IPS-18a (cell line): ENCODE measurements around the gene MAPK8IP1.

ENCODE experiments used
- H3K27ac ChIP-seq: one replicate; pipeline ENCODE4 v1.5.1; 2013; ENCODE audit warnings: low read length
- H3K27me3 ChIP-seq: one replicate; pipeline ENCODE4 v1.6.1; 2013; ENCODE audit warnings: mild to moderate bottlenecking, low read length; ENCODE audit not compliant: control insufficient read depth, insufficient read depth
- H3K36me3 ChIP-seq: one replicate; pipeline ENCODE4 v1.6.1; 2013; ENCODE audit warnings: low read depth, low read length; ENCODE audit not compliant: control insufficient read depth
- H3K4me1 ChIP-seq: one replicate; pipeline ENCODE4 v1.6.1; 2013; ENCODE audit warnings: low read depth, low read length; ENCODE audit not compliant: control insufficient read depth
- H3K4me3 ChIP-seq: one replicate; pipeline ENCODE4 v1.5.1; 2013; ENCODE audit warnings: low read length
- H3K9ac ChIP-seq: one replicate; pipeline ENCODE4 v1.6.1; 2013; ENCODE audit warnings: mild to moderate bottlenecking, low read length, moderate library complexity
- H3K9me3 ChIP-seq: one replicate; pipeline ENCODE4 v1.6.1; 2013; ENCODE audit warnings: low read depth, low read length; ENCODE audit not compliant: control insufficient read depth

Gene MAPK8IP1

GRCh38 chr11:45917623-45918330 lies 32.3 kb downstream of the MAPK8IP1 start, which contains the start of gene PEX16:
Gene PEX16 (minus strand): TSS chr11:45917877. CDS start chr11:45917811, 66 bp downstream.
- H3K4me3 ChIP-seq = peak within 1 kb of the TSS; percentile 96
- H3K4me1 ChIP-seq = peaks cover 26% of the 10 kb centered on the region
- H3K9ac ChIP-seq = peak within 1 kb of the TSS; percentile 71
- H3K9me3 ChIP-seq = no peaks in the 10 kb centered on the region
- peak within 1 kb of the TSS; percentile 20 for H3K27ac ChIP-seq
- peaks cover 10% of the 10 kb centered on the region for H3K27me3 ChIP-seq
- H3K36me3 ChIP-seq = peaks cover 16% of the 10 kb centered on the region

DNA sequence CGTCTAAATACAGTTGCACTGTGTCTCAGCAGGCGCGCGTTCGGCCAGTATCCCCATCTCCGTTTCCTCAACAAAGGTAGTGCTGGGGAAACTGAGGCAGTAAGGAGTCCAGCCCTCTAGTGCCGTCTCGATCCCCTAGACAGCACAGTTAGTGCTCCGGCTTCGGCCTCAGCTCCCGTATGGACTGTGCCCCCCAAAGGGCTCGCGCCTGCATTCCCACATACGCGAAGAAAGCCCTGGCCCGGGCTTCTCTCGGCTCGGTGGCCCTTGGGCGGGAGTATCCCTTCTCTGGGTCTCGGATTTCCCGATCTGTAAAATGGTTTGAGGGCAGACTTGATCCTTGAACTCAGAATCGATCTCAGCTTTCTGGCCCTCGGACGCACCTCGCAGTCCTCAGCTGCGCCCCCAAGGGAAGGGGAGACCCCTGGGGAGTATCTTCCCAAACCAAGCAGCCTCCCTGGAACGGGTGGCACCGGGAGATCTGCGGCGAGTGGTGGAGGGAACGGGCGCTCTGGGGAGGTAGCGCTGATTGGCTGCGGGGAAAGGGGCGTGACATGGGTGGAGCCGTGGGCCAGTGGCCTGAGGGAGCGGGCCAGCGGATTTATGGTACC lies 33.0 kb downstream of the MAPK8IP1 start:
- peak overlapping the region; percentile 20 for H3K27ac ChIP-seq

GRCh38 chr11:45918962-45919675 lies 33.7 kb downstream of the MAPK8IP1 start:
- H3K36me3 ChIP-seq = peaks cover 16% of the 10 kb centered on the region
- H3K9me3 ChIP-seq = no peaks in the 10 kb centered on the region
- H3K27ac ChIP-seq = no peak overlapping the region
- H3K4me1 ChIP-seq = peaks cover 26% of the 10 kb centered on the region
- no peak overlapping the region for H3K9ac ChIP-seq
- H3K27me3 ChIP-seq = peaks cover 15% of the 10 kb centered on the region
- peak overlapping the region; percentile 96 for H3K4me3 ChIP-seq

More for the DNA sequence above, 33.0 kb downstream of the MAPK8IP1 start:
- Histone ChIP-seq H3K27me3 (peaks cover 14% of the 10 kb centered on the region), H3K9me3 (no peaks in the 10 kb centered on the region), H3K36me3 (peaks cover 16% of the 10 kb centered on the region), H3K4me1 (peaks cover 26% of the 10 kb centered on the region), H3K9ac (peak overlapping the region; percentile 71), H3K4me3 (peak overlapping the region; percentile 96)

DNA sequence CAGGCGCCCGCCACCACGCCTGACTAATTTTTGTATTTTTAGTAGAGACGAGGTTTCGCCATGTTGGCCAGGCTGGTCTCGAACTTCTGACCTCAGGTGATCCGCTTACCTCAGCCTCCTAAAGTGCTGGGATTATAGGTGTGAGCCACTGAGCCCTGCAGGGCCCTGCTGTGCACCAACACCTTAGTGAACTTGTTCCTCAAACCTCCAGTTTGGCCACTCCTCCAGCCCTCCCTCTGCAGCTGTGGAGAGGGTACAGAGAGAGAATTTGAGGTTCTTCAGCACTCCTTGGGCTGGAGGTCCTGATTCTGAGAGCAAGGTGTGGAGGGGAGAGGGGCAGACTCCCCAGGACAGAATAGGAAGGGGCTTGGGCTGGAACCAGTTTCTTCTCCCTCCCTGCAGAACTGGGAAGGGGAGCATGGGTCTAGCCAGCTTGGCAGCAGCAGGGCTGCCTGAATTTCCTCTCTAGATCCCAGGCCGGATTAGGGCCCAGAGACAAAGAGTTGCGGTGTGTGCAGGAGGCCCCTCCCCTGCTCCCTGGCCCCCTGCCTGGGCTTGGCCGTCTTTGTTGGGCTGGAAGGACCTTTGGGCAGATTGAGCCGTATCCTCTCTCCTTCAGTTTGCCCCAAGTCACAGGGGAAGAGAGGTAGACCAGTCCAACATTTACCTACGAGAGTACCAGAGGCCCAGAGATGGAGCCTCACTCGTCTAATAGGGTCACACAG lies 34.5 kb downstream of the MAPK8IP1 start:
- Histone ChIP-seq H3K9ac (no peak overlapping the region), H3K4me3 (no peak overlapping the region), H3K27ac (no peak overlapping the region), H3K27me3 (peaks cover 15% of the 10 kb centered on the region), H3K9me3 (no peaks in the 10 kb centered on the region), H3K4me1 (peaks cover 26% of the 10 kb centered on the region), H3K36me3 (peaks cover 12% of the 10 kb centered on the region)

DNA sequence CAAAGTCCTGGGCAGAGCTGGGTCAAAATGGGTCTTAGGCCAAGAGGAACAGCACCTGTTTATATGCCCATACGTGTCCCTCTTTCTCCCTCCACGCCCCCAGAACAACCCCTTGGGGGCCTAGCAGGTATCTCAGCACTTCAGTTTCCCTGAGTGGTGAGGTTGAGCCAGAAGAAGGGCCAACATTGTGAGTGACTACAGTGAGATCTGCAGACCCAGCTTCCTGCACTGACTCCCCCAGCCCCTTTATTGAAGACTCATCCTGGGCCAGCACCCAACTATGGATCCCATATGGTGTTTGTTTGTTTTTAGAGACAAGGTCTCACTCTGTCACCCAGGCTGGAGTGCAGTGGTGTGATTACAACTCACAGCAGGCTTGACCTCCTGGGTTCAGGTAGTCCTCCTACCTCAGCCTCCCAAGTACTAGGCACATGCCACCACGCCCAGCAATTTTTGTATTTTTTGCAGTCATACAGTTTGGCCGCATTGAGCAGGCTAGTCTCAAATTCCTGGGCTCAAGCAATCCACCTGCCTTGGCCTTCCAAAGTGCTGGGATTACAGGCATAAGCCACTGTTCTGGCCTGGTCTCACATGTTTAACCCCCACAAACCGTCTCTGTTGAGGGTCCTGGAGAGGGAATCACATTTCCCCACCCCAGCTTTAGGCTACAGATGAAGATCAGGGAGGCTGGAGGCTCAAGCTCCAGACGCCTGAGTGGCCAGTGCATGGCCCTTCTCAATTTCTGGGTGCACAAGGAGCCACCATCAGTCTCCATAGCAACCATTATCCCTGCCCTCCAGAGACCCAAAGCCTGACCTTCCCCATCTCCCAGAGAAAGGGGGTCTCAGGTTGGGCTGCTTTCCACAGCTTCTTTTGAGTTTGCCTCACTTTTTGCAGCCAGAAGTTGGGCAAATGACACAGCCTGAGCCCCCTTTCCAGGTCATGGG lies 35.4 kb downstream of the MAPK8IP1 start:
- Histone ChIP-seq H3K9me3 (no peaks in the 10 kb centered on the region), H3K36me3 (peaks cover 7% of the 10 kb centered on the region), H3K4me3 (peak overlapping the region; percentile 63), H3K9ac (peak overlapping the region; percentile 58), H3K27me3 (peaks cover 15% of the 10 kb centered on the region), H3K4me1 (peaks cover 26% of the 10 kb centered on the region), H3K27ac (no peak overlapping the region)

GRCh38 chr11:45921561-45922424 lies 36.3 kb downstream of the MAPK8IP1 start:
- H3K9me3 ChIP-seq = no peaks in the 10 kb centered on the region
- peaks cover 5% of the 10 kb centered on the region for H3K36me3 ChIP-seq
- peak overlapping the region; percentile 63 for H3K4me3 ChIP-seq
- peaks cover 15% of the 10 kb centered on the region for H3K27me3 ChIP-seq
- peaks cover 26% of the 10 kb centered on the region for H3K4me1 ChIP-seq
- H3K27ac ChIP-seq = no peak overlapping the region
- peak overlapping the region; percentile 58 for H3K9ac ChIP-seq

- Histone ChIP-seq H3K4me1 (peaks cover 21% of the 10 kb centered on the region), H3K27ac (no peak within 1 kb of the TSS), H3K9me3 (no peaks in the 10 kb centered on the region), H3K4me3 (peak within 1 kb of the TSS; percentile 63), H3K9ac (peak within 1 kb of the TSS; percentile 58), H3K27me3 (peaks cover 15% of the 10 kb centered on the region), H3K36me3 (peaks cover 9% of the 10 kb centered on the region)
These were observed 37.1 kb downstream of the MAPK8IP1 start, which contains the start of gene LARGE2 for GRCh38 chr11:45922425-45923082. Gene LARGE2 (plus strand): TSS chr11:45922656. CDS start chr11:45922883, 227 bp downstream.

- Histone ChIP-seq H3K36me3 (peaks cover 22% of the 10 kb centered on the region), H3K4me1 (peaks cover 18% of the 10 kb centered on the region), H3K4me3 (no peak overlapping the region), H3K27ac (no peak overlapping the region), H3K27me3 (peaks cover 15% of the 10 kb centered on the region), H3K9me3 (no peaks in the 10 kb centered on the region), H3K9ac (no peak overlapping the region)
These were observed 38.8 kb downstream of the MAPK8IP1 start for GRCh38 chr11:45924036-45924915.

GRCh38 chr11:45924927-45925326 lies 39.5 kb downstream of the MAPK8IP1 start:
- no peak overlapping the region for H3K27ac ChIP-seq
- H3K4me1 ChIP-seq = peaks cover 16% of the 10 kb centered on the region
- H3K36me3 ChIP-seq = peaks cover 22% of the 10 kb centered on the region
- peaks cover 15% of the 10 kb centered on the region for H3K27me3 ChIP-seq
- no peaks in the 10 kb centered on the region for H3K9me3 ChIP-seq
- H3K9ac ChIP-seq = no peak overlapping the region
- H3K4me3 ChIP-seq = no peak overlapping the region
